ENCODE data around the gene NOS1AP. TPM values are rescaled to one million over a fixed set of nuclear protein-coding genes. Genes with fewer than 3 reads are reported as not detected.

The NOS1AP gene
- total and polyA plus RNA-seq, 9 of the 15 experiments (the other 6 are each of a cell fraction or from before 2014, with no cell fraction given) = 0.07 to 1.5 (median 0.22) TPM

DNA sequence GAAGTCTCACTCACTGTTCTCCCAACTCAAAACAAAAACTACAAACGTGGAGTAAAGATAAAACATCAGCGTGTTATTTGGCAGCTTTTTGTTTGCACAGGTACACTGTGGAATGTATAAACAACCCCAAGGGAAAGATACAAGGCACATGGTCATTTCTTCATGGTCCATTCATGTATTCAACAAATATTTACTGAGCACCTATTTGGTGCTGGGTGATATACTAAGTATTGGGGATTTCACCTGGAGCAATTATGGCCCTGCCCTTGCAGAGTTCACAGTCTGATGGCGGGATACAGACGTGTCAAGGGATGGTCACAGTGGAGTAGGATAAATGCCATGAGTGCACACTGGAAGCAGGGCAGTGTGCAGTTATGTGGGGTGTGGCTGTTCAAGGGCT lies 171.1 kb downstream of the NOS1AP start:
- CTCF ChIA-PET (ENCODE audit: low intra/inter-chr PET ratio) = no interaction called here
- Histone ChIP-seq H3K4me1 (replicated peaks in 1 of 2; ENCODE audit: control insufficient read depth in 2 of 2, insufficient read depth in 2 of 2, low read length in 2 of 2) (no peaks in the 10 kb centered on the region), H2AFZ (ENCODE audit: low read depth, low read length) (no peak overlapping the region), H3K36me3 (ENCODE audit: control insufficient read depth, insufficient read depth, low read length) (no peaks in the 10 kb centered on the region), H3K4me3 (no peak overlapping the region), H3K9me3 (replicated peaks; ENCODE audit: control insufficient read depth, insufficient read depth, low read depth, low read length) (no peaks in the 10 kb centered on the region), H3K27ac (ENCODE audit: extremely low read depth, low read depth, low read length) (no peak overlapping the region), H3K79me2 (ENCODE audit: control insufficient read depth, insufficient read depth, low read length) (no peaks in the 10 kb centered on the region), H4K20me1 (replicated peaks; ENCODE audit: control insufficient read depth, insufficient read depth, low read length) (no peaks in the 10 kb centered on the region), H3K9me1 (ENCODE audit: control insufficient read depth, insufficient read depth, low read length) (no peaks in the 10 kb centered on the region), H3K9ac (ENCODE audit: insufficient read depth in 1 of 2, low read depth in 2 of 2, low read length in 2 of 2) (no peak overlapping the region), H3K4me2 (ENCODE audit: insufficient read depth, low read length) (no peak overlapping the region), H3K27me3 (ENCODE audit: control insufficient read depth in 2 of 2, insufficient read depth in 2 of 2, low read length in 2 of 2) (peaks cover 5 to 14% of the 10 kb centered on the region in 2 experiments; a peak in 3 of 5 replicates)
- no peak for ATAC-seq
- WGBS (ENCODE audit: insufficient coverage, low coverage, missing lambda C conversion rate) = 0% methylated on average over 4 of the region's 4 CpGs
- in situ Hi-C loops (cut with MboI) = no loop called here
- FAIRE-seq = no peak
- POLR2A ChIA-PET = no interaction called here
- no TSS peak for BruUV-seq (replicated peaks)
- no peak for TF ChIP-seq HDAC3 (IDR thresholded peaks at IDR 0.05; ENCODE audit: borderline replicate concordance, partially characterized antibody)
- no peak for TF ChIP-seq E2F3 (CRISPR knock-in tag; IDR thresholded peaks at IDR 0.05)
- TF ChIP-seq ZNF232 (CRISPR knock-in tag; IDR thresholded peaks at IDR 0.05) = no peak
- no peak for TF ChIP-seq KDM2B (CRISPR knock-in tag; IDR thresholded peaks at IDR 0.05)
- no peak for TF ChIP-seq JUN (IDR thresholded peaks at IDR 0.05; ENCODE audit: borderline replicate concordance, low read depth, low read length)
- TF ChIP-seq JUN (CRISPR knock-in tag; IDR thresholded peaks at IDR 0.05; ENCODE audit: borderline replicate concordance) = no peak
- TF ChIP-seq SAFB2 (IDR thresholded peaks at IDR 0.05; ENCODE audit: borderline replicate concordance, low read depth, low read length, severe bottlenecking) = no peak
- TF ChIP-seq GABPA (tag; conservative IDR thresholded peaks at IDR 0.05; ENCODE audit: low read depth) = no peak
- TF ChIP-seq ZNF77 (CRISPR knock-in tag; IDR thresholded peaks at IDR 0.05) = no peak
- TF ChIP-seq RNF2 (IDR thresholded peaks at IDR 0.05) = no peak
- no peak for TF ChIP-seq ZNF707 (CRISPR knock-in tag; conservative IDR thresholded peaks at IDR 0.05)
- no peak for TF ChIP-seq DNMT1 (IDR thresholded peaks at IDR 0.05)
- TF ChIP-seq CBFA2T3 (IDR thresholded peaks at IDR 0.05) = no peak
- TF ChIP-seq, protein P1, sequence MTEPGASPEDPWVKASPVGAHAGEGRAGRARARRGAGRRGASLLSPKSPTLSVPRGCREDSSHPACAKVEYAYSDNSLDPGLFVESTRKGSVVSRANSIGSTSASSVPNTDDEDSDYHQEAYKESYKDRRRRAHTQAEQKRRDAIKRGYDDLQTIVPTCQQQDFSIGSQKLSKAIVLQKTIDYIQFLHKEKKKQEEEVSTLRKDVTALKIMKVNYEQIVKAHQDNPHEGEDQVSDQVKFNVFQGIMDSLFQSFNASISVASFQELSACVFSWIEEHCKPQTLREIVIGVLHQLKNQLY (CRISPR knock-in tag; conservative IDR thresholded peaks at IDR 0.05) = no peak
- TF ChIP-seq SMAD4 (CRISPR knock-in tag; conservative IDR thresholded peaks at IDR 0.05) = no peak
- intact Hi-C loops (cut with micrococcal nuclease) = no loop called here
- DNase-seq (ENCODE audit: extremely low read depth in 1 of 4, low spot score in 3 of 4) = no peak
